HG02884 (cell line): ENCODE data around the gene BOD1L2.

Source experiments
- ATAC-seq: cut with Tn5 transposase; IDR thresholded peaks from one replicate; pipeline ENCODE4 v1.9.1; 2021; ENCODE audit warnings: mild to moderate bottlenecking, moderate library complexity; ENCODE audit not compliant: unreplicated experiment

The BOD1L2 gene

DNA sequence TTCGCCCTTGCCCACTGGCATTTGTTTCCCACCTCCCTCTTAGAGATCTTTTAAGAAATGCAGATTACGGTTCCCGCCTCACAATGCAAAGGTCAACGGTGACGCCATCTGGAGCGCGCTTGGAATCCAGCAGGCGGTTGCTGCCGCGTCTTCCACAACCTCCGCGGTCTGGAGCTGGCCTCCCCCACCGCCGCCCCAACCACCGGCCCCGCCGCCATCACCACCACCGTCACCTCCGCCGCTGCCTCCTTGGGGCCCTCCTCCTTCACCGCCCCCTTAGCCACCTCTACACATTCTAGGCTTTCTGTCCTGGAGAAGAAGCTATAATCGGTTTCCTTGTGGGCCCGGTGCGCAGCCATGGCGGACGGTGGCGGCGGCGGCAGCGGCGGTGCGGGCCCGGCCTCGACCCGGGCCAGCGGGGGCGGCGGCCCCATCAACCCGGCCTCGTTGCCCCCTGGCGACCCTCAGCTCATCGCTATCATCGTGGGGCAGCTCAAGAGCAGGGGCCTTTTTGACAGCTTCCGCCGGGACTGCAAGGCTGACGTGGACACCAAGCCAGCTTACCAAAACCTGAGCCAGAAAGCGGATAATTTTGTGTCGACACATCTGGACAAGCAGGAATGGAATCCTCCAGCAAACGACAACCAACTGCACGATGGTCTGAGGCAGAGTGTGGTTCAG lies at the start of gene BOD1L2:
BOD1L2 (plus strand) TSS at position 132 of the 681 bp plus-strand sequence; CDS start at position 358, 226 bp downstream.
- ATAC-seq, result no peak

GRCh38 chr18:57107140-57107832 lies 39.6 kb upstream of the BOD1L2 start:
- ATAC-seq, result no peak

DNA sequence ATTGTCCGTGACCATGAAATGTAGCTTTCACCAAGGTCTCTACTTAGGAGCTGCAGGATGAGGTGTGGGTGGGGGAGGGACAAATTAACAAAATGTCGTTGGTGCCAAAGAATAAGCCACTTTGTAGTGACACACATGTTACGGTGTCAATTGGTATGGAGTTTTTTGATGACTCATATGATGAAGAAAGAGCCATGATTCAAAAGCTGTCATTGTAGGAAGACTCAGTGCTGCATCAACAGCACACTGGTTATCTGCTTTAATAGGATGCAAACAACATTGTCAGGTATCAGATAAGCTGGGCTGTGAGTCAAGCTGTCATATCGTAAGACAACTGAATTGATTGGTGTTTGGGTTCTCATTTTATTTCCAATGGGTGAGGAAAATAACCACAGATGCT lies 36.6 kb upstream of the BOD1L2 start:
- ATAC-seq, result no peak

DNA sequence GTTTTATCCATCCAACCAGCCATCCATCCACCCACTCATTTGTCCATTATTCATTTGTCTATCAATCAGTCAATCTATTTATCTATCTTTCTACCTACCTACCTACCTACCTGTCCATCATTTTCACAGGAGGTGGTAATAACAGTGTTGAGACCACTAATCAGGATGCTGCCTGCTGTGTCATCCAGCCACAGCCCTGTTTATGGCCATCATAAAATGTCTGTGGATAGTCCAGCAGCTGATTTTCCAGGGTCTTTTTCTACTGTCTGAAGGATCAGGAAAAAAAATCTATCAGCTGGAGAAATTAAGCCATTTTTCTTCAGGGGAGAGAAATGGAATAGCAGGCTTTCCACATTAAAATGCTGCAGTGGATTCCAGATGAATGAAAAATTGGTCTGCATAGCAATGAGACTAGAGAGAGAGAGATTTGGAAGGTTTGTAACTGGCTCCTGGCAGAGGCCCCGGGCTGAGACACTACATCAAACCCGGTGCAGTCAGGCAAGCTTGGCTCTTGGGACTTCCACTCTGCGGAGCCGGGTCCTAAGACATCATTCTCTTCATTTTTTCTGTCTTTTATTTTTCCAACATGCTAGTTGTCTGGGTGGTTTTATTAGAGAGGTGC lies 33.0 kb upstream of the BOD1L2 start:
- no peak for ATAC-seq

DNA sequence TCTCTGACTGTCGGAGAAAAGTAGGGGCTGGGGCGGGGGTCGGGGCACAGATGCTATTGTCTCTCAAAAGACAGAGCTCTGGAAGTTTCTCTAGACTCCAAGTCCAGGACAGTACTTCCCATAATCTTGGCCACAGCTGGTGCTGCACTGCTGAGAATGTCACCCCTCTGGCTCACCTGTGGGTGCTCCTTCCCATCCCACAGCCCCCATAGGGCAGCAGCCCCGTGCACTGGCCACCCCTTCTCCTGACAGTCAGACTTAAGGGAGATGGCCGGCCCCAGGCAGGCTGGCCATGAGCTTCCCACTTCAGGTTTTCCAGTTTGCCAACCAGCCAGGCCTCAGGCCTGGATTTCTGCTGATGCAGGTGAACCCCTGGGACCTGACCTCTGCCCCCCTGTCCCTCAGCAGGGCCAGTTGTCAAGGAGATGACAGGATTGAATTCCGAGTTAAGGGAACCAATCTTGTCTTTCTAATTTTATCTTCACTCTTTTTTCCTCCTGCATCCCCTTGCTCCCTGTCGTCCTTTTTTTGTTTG lies 30.2 kb upstream of the BOD1L2 start:
- ATAC-seq, result no peak

- no peak for ATAC-seq
These were observed 25.3 kb upstream of the BOD1L2 start for GRCh38 chr18:57121542-57122112.

DNA sequence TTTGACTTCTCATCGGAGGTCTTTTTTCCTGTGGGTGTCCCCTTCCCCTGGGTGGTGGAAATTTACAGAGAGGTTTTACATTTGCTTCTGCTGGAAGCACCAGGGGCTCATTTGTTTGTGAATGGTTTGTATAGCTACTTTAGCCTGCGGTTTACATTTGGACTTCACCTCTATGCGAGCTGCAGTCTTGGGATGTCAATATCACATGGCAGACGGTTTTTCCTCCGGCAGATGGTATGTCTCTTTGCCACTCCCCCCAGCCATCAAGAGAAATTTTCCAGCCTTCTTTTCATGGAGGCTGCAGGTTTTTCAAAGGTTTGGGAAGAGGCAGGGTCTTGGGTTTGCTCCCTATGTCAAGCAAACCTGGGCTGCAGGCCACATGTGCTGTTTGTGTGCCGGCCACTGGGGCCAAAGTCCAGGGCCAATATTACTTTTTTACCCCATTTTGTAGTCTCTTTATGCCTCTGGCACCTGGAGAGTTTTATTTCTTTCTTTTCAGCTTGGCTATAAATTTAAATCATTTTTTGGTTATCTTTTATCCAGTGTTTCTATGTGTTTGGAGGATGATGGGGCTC lies 23.9 kb upstream of the BOD1L2 start:
- ATAC-seq, result no peak

GRCh38 chr18:57125627-57126026 lies 21.3 kb upstream of the BOD1L2 start:
- ATAC-seq, result no peak

- ATAC-seq, result no peak
These were observed 18.5 kb upstream of the BOD1L2 start for GRCh38 chr18:57128220-57128932.

- no peak for ATAC-seq
These were observed 15.8 kb upstream of the BOD1L2 start for GRCh38 chr18:57131101-57131500.

DNA sequence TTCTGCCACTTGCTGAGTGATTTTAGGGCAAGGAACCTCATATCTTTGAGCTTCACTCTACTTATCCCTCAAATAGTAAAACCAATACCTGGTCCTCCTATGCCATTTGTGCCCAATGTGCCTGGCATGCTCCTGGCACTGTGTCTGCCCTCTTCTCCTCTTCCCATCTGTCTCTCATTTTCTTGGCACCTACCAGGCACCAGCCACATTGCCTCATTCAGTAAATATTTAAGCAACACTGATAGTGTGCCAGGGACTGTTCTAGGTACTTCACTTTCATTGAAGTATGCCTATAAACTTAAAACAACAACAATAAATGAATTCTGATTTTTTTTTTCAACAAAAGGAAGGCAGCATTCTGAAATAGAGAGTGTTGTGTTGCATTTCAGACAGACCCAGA lies 15.1 kb upstream of the BOD1L2 start:
- ATAC-seq, result no peak

- no peak for ATAC-seq
These were observed 12.2 kb upstream of the BOD1L2 start for GRCh38 chr18:57134618-57135135.

DNA sequence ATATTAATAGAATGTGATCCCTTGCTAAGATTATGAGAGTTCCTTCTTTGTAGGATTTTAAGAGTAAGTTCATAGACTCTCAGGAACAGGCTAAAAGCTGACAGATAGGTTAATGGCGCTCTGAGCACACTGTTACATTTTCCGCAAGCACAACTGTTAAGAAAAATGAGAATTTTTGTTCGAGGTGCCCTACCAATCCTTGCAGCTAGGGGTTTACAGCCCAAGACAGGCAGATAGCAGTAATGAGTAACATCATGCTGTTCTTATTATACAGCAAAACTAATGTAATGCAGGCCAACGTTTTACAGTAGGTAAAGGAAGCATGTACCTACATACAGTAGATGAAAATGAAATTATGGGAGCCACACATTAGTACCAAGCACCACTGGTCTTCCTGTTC lies 11.2 kb upstream of the BOD1L2 start:
- no peak for ATAC-seq

DNA sequence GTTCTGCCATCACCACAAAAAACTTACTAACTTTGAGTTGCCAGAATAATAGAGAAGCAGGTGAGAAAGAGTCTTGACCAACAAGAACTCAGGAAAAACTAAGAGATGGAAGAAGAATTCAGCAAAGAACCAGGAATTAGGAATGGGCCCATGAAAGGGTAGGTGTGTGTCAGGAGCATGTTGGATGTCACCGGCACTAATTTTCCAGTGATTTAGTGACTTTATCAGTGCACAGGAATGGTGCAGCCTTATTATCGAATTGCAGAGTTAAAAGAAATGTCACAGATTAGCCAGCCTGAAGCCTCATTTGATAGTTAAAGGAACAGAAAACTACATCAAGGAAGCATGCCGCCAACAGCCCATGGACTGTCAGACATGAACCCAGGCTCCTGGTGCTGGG lies 9.0 kb upstream of the BOD1L2 start:
- ATAC-seq, result no peak

DNA sequence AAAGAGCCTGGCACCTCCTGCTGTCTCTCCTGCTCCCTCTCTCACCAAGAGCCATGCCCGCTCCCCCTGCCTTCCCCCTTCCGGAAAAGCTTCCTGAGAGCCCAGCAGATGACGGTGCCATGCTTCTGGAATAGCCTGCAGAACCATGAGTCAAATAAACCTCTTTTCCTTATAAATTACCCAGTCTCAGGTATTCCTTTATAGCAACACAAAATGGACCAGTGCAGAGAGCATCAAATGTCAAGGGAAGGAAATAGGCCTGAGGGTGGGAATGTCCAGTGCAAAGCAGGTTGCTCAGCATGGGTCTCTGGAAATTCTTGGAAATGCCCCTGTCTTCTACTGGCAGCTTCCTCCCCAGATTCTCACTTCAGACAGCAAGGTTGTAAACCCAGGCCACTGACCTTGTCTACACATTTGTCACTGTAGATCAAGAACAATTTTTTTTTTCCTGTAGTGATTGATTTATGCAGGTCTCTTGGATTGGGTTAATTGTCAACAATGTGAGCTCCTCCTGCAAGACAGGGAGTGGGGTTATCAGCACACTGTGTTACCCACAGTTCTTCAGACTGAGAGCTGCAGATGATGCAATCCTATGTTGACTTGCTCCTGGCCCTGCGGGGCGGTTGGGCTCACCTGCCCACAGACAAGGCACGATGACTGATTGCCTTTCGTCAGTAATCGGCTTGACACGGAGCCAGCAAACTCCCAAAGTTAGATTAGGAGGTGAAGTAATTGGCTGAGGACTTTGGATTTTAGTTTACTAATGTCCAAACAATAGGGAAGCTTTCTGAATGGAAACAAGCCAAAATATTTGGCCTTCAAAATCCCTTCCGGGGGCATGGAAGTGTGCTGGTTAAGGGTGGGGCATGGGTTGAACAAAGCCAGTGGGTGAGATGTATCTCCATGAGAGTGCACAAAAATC lies 5.4 kb upstream of the BOD1L2 start:
- no peak for ATAC-seq

- no peak for ATAC-seq
These were observed 4.6 kb upstream of the BOD1L2 start for GRCh38 chr18:57142324-57142723.

DNA sequence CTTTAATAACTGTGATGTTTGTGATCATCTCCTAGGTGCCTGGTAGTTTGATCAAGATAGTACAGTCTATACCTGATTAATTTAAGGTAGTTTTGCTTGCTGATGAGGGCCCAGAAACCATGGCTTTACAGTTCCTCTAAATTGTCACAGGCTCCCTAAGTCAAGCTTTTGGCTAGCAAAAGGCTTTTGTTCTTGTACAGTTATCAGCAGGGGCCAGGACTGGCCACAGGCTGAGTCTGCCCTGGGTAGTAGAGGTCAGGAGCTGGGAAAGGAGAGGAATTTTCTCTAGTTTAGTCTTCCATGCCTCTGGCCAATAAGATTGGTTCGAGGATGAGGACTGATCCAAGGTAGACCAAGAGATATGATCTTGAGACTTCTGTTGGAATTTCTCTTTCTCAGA lies 3.6 kb upstream of the BOD1L2 start:
- ATAC-seq, result no peak

DNA sequence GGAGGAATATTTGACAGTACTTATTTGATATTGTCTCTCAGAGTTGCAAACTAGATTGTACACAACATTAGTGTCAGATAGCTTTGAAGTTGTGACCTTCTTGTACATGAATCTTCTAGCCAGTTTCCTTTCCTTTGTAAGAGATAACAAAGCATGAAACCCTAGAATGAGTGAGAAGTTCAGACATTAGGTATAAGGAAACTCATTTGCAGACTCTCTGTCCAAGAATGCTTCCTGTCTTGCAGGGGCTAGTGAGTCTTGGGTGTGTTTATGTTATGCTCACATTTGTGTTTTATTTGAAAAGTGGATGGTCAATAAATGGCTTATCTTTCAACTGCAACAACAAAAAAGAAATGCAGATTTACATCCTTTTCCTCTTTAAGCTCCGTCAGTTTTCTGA lies 1.4 kb downstream of the BOD1L2 start:
- ATAC-seq, result no peak

DNA sequence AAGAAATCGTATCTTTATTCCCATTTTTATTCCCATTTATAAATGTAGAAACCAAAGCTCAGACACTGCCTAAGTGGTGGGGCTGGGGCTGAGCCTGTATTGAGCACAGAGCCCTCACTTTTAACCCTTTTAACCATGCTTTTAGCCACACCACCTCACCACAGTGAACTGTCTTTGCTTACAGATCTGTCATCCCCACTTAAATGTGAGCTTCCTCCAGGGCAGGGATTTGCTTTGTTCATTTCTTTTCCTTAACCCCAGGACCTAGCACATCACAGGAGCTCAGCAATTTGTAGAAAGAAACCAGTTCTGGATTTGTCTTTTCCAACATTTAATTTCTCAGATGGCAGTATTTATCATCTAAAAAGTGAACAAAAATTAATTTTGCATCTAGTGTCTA lies 2.2 kb downstream of the BOD1L2 start:
- ATAC-seq, result no peak
